Stimulated activated effector memory CD8-positive, alpha-beta T cell treated with anti-CD3 and anti-CD28 coated beads, Interleukin-12 subunit alpha, Interleukin-12 subunit beta, amount 100 ng/mL, for 72 hours (primary cell): ENCODE data around the gene NT5C3A.
"Not testable (repeated sequence)": the region's sequence is repeated elsewhere in the genome, so short reads cannot be mapped to it uniquely, and the experiment has no call there.

Experiments
- ATAC-seq: fragments of 150-1000 bp; cut with Tn5 transposase; 2 replicates; pipeline ENCODE4 v1.10.0; 2021
- DNase-seq, 2 donors: peaks; one replicate each; pipeline ENCODE4 v3.0.0; 2021 to 2022; ENCODE audit warnings: low spot score in 2 of 2
- H3K27ac Mint-ChIP-seq: one replicate; pipeline ENCODE4 v1.8.0; 2022; ENCODE audit warnings: mild to moderate bottlenecking, mixed read lengths
- H3K36me3 Mint-ChIP-seq: one replicate; pipeline ENCODE4 v1.8.0; 2022; ENCODE audit warnings: mild to moderate bottlenecking, mixed read lengths
- H3K4me1 Mint-ChIP-seq: one replicate; pipeline ENCODE4 v1.8.0; 2022; ENCODE audit warnings: mixed read lengths
- H3K4me3 Mint-ChIP-seq: one replicate; pipeline ENCODE4 v1.8.0; 2022; ENCODE audit warnings: mild to moderate bottlenecking, mixed read lengths
- H3K9me3 Mint-ChIP-seq: one replicate; pipeline ENCODE4 v1.8.0; 2022; ENCODE audit warnings: mixed read lengths

NT5C3A gene

GRCh38 chr7:33062023-33062781 is at the start of gene NT5C3A:
TSS of gene NT5C3A (minus strand) at chr7:33062776. CDS start at chr7:33062705, 71 bp downstream.
- H3K27ac Mint-ChIP-seq: peak within 1 kb of the TSS; percentile 95
- H3K4me3 Mint-ChIP-seq: peak within 1 kb of the TSS; percentile 96

GRCh38 chr7:33111614-33112013 is 49.0 kb upstream of the NT5C3A start:
- Mint-ChIP-seq H3K36me3 (no peaks in the 10 kb centered on the region), H3K4me3 (no peak overlapping the region), H3K27ac (no peak overlapping the region), H3K9me3 (no peaks in the 10 kb centered on the region), H3K4me1 (peaks cover 20% of the 10 kb centered on the region)
- no peak for ATAC-seq
- DNase-seq: no peak

More at GRCh38 chr7:33062023-33062781, at the start of gene NT5C3A:
- peak in 1 of 2 donors; percentile 67 for DNase-seq
- Mint-ChIP-seq H3K9me3 (peaks cover 9% of the 10 kb centered on the region), H3K4me1 (peaks cover 41% of the 10 kb centered on the region), H3K36me3 (peaks cover 17% of the 10 kb centered on the region)
- ATAC-seq: peak; percentile 75

GRCh38 chr7:33109758-33110238 is 47.2 kb upstream of the NT5C3A start:
- no peak for DNase-seq
- Mint-ChIP-seq H3K27ac (no peak overlapping the region), H3K36me3 (no peaks in the 10 kb centered on the region), H3K4me3 (peak overlapping the region; percentile 84), H3K9me3 (no peaks in the 10 kb centered on the region), H3K4me1 (peaks cover 26% of the 10 kb centered on the region)
- ATAC-seq: no peak

- Mint-ChIP-seq H3K4me3 (peak within 1 kb of the TSS; percentile 84), H3K27ac (peak within 1 kb of the TSS; percentile 81), H3K9me3 (no peaks in the 10 kb centered on the region), H3K36me3 (peaks cover 1% of the 10 kb centered on the region), H3K4me1 (peaks cover 26% of the 10 kb centered on the region)
- ATAC-seq: peak; percentile 93
- DNase-seq: peak; percentile 69 to 85
Measured at GRCh38 chr7:33109005-33109757, 46.6 kb upstream of the NT5C3A start, which contains the start of gene RP9. TSS of gene RP9 (minus strand) at chr7:33109404. CDS start at chr7:33109372, 32 bp downstream.

GRCh38 chr7:33108554-33109004 is 46.0 kb upstream of the NT5C3A start:
- H3K4me1 Mint-ChIP-seq: peaks cover 26% of the 10 kb centered on the region
- peak overlapping the region; percentile 81 for H3K27ac Mint-ChIP-seq
- peaks cover 7% of the 10 kb centered on the region for H3K36me3 Mint-ChIP-seq
- peak in 1 of 2 donors; percentile 13 for DNase-seq
- ATAC-seq: peak; percentile 11
- H3K4me3 Mint-ChIP-seq: peak overlapping the region; percentile 84
- no peaks in the 10 kb centered on the region for H3K9me3 Mint-ChIP-seq

GRCh38 chr7:33107136-33108066 is 44.8 kb upstream of the NT5C3A start:
- Mint-ChIP-seq H3K27ac (no peak overlapping the region), H3K4me3 (peak overlapping the region; percentile 84), H3K36me3 (peaks cover 19% of the 10 kb centered on the region), H3K4me1 (peaks cover 26% of the 10 kb centered on the region), H3K9me3 (no peaks in the 10 kb centered on the region)
- ATAC-seq (peak; percentile 37), DNase-seq (no peak)

GRCh38 chr7:33101906-33102305 is 39.3 kb upstream of the NT5C3A start:
- Mint-ChIP-seq H3K4me3 (no peak overlapping the region), H3K4me1 (peaks cover 8% of the 10 kb centered on the region), H3K9me3 (no peaks in the 10 kb centered on the region), H3K36me3 (peaks cover 73% of the 10 kb centered on the region), H3K27ac (no peak overlapping the region)
- ATAC-seq (no peak), DNase-seq (no peak)

- Mint-ChIP-seq H3K9me3 (no peaks in the 10 kb centered on the region), H3K36me3 (peaks cover 84% of the 10 kb centered on the region), H3K4me3 (no peak overlapping the region), H3K27ac (peak overlapping the region; percentile 54), H3K4me1 (no peaks in the 10 kb centered on the region)
- no peak for DNase-seq
- no peak for ATAC-seq
Measured at GRCh38 chr7:33100770-33101169, 38.2 kb upstream of the NT5C3A start.

- Mint-ChIP-seq H3K36me3 (peaks cover 99% of the 10 kb centered on the region), H3K27ac (no peak overlapping the region), H3K4me3 (no peak overlapping the region), H3K9me3 (no peaks in the 10 kb centered on the region), H3K4me1 (no peaks in the 10 kb centered on the region)
- ATAC-seq (no peak), DNase-seq (no peak)
Measured at GRCh38 chr7:33099154-33099940, 36.8 kb upstream of the NT5C3A start.

- H3K9me3 Mint-ChIP-seq, H3K4me3 Mint-ChIP-seq, ATAC-seq, H3K4me1 Mint-ChIP-seq, H3K27ac Mint-ChIP-seq, DNase-seq: not testable (repeated sequence)
- H3K36me3 Mint-ChIP-seq: peaks cover 65% of the 10 kb centered on the region
Measured at GRCh38 chr7:33094745-33095275, 32.2 kb upstream of the NT5C3A start.

GRCh38 chr7:33093266-33093665 is 30.7 kb upstream of the NT5C3A start:
- H3K27ac Mint-ChIP-seq: peak overlapping the region; percentile 6
- peaks cover 50% of the 10 kb centered on the region for H3K36me3 Mint-ChIP-seq
- no peaks in the 10 kb centered on the region for H3K4me1 Mint-ChIP-seq
- H3K4me3 Mint-ChIP-seq: no peak overlapping the region
- ATAC-seq (no peak), DNase-seq (no peak)
- H3K9me3 Mint-ChIP-seq: no peaks in the 10 kb centered on the region

- no peak for DNase-seq
- no peaks in the 10 kb centered on the region for H3K9me3 Mint-ChIP-seq
- ATAC-seq: no peak
- no peaks in the 10 kb centered on the region for H3K4me1 Mint-ChIP-seq
- no peak overlapping the region for H3K27ac Mint-ChIP-seq
- H3K36me3 Mint-ChIP-seq: peaks cover 34% of the 10 kb centered on the region
- H3K4me3 Mint-ChIP-seq: no peak overlapping the region
Measured at GRCh38 chr7:33091641-33092191, 29.1 kb upstream of the NT5C3A start.

GRCh38 chr7:33091111-33091531 is 28.5 kb upstream of the NT5C3A start:
- Mint-ChIP-seq H3K36me3 (peaks cover 28% of the 10 kb centered on the region), H3K4me3 (no peak overlapping the region), H3K9me3 (no peaks in the 10 kb centered on the region), H3K4me1 (no peaks in the 10 kb centered on the region), H3K27ac (no peak overlapping the region)
- DNase-seq (no peak), ATAC-seq (no peak)

- Mint-ChIP-seq H3K27ac (no peak overlapping the region), H3K4me1 (no peaks in the 10 kb centered on the region), H3K9me3 (no peaks in the 10 kb centered on the region), H3K36me3 (peaks cover 8% of the 10 kb centered on the region), H3K4me3 (no peak overlapping the region)
- no peak for ATAC-seq
- DNase-seq: no peak
Measured at GRCh38 chr7:33089142-33089541, 26.6 kb upstream of the NT5C3A start.
